ENCODE measurements around the gene PITPNM1. TPM values are rescaled to one million over a fixed set of nuclear protein-coding genes. Genes with fewer than 3 reads are reported as not detected.

PITPNM1 gene
- total RNA-seq, 4 donors from 2014 or later = 4.0 to 12.2 (median 7.7) TPM

DNA sequence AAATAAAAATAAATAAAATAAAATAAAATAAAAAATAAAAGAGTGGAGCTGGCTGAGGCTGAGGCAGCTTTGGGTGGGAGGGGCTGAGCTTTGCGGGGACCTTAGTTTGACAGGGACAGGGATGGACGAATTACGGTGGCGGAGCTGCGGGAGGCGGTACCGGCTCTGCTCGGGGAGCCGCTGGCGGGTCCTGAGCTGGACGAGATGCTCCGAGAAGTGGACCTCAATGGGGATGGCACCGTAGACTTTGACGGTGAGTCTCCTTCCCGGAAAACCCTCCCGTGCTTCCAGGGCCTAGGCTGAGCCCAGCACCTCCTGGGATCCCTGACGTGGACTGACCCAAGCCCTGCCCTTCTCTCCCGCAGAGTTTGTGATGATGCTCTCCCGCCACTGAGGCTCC, 46.9 kb downstream of the PITPNM1 start:
- in situ Hi-C loops (cut with MboI; ENCODE audit: low sequenced_read_pairs in 4 of 4) (no loop called here), intact Hi-C loops (cut with DNase I; ENCODE audit: low total_unique reads) (no loop called here)
- TF ChIP-seq POLR2A (IDR thresholded peaks at IDR 0.05) = no peak
- Histone ChIP-seq H3K36me3 (no peaks in the 10 kb centered on the region), H3K4me1 (no peaks in the 10 kb centered on the region), H3K27ac (no peak overlapping the region), H3K27me3 (no peaks in the 10 kb centered on the region), H3K9me3 (no peaks in the 10 kb centered on the region), H3K4me3 (no peak overlapping the region)
- no peak for DNase-seq
- no peak for ATAC-seq

- Histone ChIP-seq H3K36me3 (no peaks in the 10 kb centered on the region), H3K27me3 (no peaks in the 10 kb centered on the region), H3K4me3 (no peak overlapping the region), H3K9me3 (no peaks in the 10 kb centered on the region), H3K4me1 (peaks cover 0 to 7% of the 10 kb centered on the region in 2 donors), H3K27ac (no peak overlapping the region)
- in situ Hi-C loops (cut with MboI; ENCODE audit: low sequenced_read_pairs in 4 of 4) = no loop called here
- no peak for DNase-seq
- ATAC-seq = no peak
- intact Hi-C loops (cut with DNase I; ENCODE audit: low total_unique reads) = no loop called here
- no peak for TF ChIP-seq CTCF (IDR thresholded peaks at IDR 0.05 in 4 of 5, conservative IDR thresholded peaks at IDR 0.05 in 1 of 5)
- TF ChIP-seq POLR2A (IDR thresholded peaks at IDR 0.05) = no peak
Measured at GRCh38 chr11:67457453-67457852, 47.7 kb downstream of the PITPNM1 start.

DNA sequence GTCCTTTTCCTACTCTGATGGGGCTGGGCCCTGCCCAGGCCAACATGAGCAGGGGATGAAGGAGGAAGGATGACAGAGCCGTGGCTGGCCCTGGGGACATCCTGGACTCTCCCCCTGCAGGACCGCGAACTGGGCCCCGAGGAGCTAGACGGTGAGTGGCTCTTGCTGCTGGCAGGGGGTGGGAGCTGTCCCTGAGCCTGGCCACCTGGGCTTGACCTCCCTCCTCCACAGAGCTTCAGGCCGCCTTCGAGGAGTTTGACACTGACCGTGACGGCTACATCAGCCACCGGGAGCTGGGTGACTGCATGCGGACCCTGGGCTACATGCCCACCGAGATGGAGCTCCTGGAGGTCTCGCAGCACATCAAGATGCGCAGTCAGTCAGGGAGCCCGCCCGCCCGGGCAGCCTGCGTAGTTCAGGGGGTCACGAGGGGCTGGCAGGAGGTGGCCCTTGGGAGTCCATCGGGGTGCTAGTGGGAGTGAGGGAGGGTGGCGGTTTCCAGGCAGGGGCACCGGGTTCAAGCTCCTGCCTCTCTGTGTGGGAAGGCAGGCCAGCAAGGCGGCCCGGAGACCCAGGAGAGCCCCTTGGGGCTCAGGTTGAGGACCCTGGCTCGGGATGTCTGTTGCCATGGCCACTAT, 49.0 kb downstream of the PITPNM1 start:
- Histone ChIP-seq H3K36me3 (no peaks in the 10 kb centered on the region), H3K27ac (no peak overlapping the region), H3K9me3 (no peaks in the 10 kb centered on the region), H3K4me3 (no peak overlapping the region), H3K4me1 (peaks cover 0 to 12% of the 10 kb centered on the region in 2 donors), H3K27me3 (no peaks in the 10 kb centered on the region)
- no peak for TF ChIP-seq CTCF (IDR thresholded peaks at IDR 0.05 in 4 of 5, conservative IDR thresholded peaks at IDR 0.05 in 1 of 5)
- no peak for TF ChIP-seq POLR2A (IDR thresholded peaks at IDR 0.05)
- intact Hi-C loops (cut with DNase I; ENCODE audit: low total_unique reads) (no loop called here), in situ Hi-C loops (cut with MboI; ENCODE audit: low sequenced_read_pairs in 4 of 4) (no loop called here)
- DNase-seq (no peak), ATAC-seq (no peak)

GRCh38 chr11:67455054-67455453, 50.1 kb downstream of the PITPNM1 start, which contains the start of gene CABP4:
Gene CABP4 (plus strand): TSS chr11:67455354. CDS start chr11:67455424, 70 bp downstream.
- H3K4me1 ChIP-seq = peaks cover 0 to 12% of the 10 kb centered on the region in 2 donors
- H3K27me3 ChIP-seq = no peaks in the 10 kb centered on the region
- in situ Hi-C loops (cut with MboI; ENCODE audit: low sequenced_read_pairs in 4 of 4) = no loop called here
- H3K9me3 ChIP-seq = no peaks in the 10 kb centered on the region
- no peak within 1 kb of the TSS for H3K27ac ChIP-seq
- H3K4me3 ChIP-seq = no peak within 1 kb of the TSS
- ATAC-seq (no peak), DNase-seq (no peak)
- intact Hi-C loops (cut with DNase I; ENCODE audit: low total_unique reads) = no loop called here
- H3K36me3 ChIP-seq = no peaks in the 10 kb centered on the region
- TF ChIP-seq POLR2A (IDR thresholded peaks at IDR 0.05) = no peak

GRCh38 chr11:67453816-67454732, 51.1 kb downstream of the PITPNM1 start:
- Histone ChIP-seq H3K4me1 (peaks cover 0 to 12% of the 10 kb centered on the region in 2 donors), H3K27me3 (no peaks in the 10 kb centered on the region), H3K4me3 (no peak overlapping the region), H3K36me3 (no peaks in the 10 kb centered on the region), H3K9me3 (no peaks in the 10 kb centered on the region), H3K27ac (no peak overlapping the region)
- no peak for TF ChIP-seq POLR2A (IDR thresholded peaks at IDR 0.05)
- TF ChIP-seq CTCF (IDR thresholded peaks at IDR 0.05 in 4 of 5, conservative IDR thresholded peaks at IDR 0.05 in 1 of 5) = no peak
- intact Hi-C loops (cut with DNase I; ENCODE audit: low total_unique reads) (no loop called here), in situ Hi-C loops (cut with MboI; ENCODE audit: low sequenced_read_pairs in 4 of 4) (no loop called here)
- ATAC-seq (no peak), DNase-seq (no peak)
